Astrocyte of the cerebellum (primary cell): ENCODE measurements around the gene DHX40.
"Not testable (repeated sequence)": the region's sequence is repeated elsewhere in the genome, so short reads cannot be mapped to it uniquely, and the experiment has no call there.

Source experiments
- DNase-seq: peaks from one replicate; pipeline ENCODE4 v3.0.0-alpha.2; 2011; ENCODE audit warnings: low read depth
- H3K4me3 ChIP-seq: 2 replicates; pipeline ENCODE4 v1.5.1; 2011; ENCODE audit warnings: mild to moderate bottlenecking, low read depth, low read length, moderate library complexity
- CTCF ChIP-seq: IDR thresholded peaks from 2 replicates; pipeline ENCODE4 v1.5.1; 2012; ENCODE audit warnings: low read length, low read depth, moderate library complexity, mild to moderate bottlenecking; ENCODE audit errors: missing control alignments
- in situ Hi-C: cut with HindIII; loops from 2 replicates; pipeline ENCODE4 v1.10.0; 2017; ENCODE audit warnings: low sequenced_read_pairs

Gene DHX40

GRCh38 chr17:59558039-59558438 lies 7.4 kb upstream of the DHX40 start:
- no peak for TF ChIP-seq CTCF

GRCh38 chr17:59558953-59559352 lies 6.5 kb upstream of the DHX40 start:
- in situ Hi-C loops = no loop called here
- no peak overlapping the region for H3K4me3 ChIP-seq
- no peak for DNase-seq
- TF ChIP-seq CTCF = no peak

More at GRCh38 chr17:59558039-59558438, 7.4 kb upstream of the DHX40 start:
- H3K4me3 ChIP-seq = no peak overlapping the region
- no peak for DNase-seq
- in situ Hi-C loops = no loop called here

- DNase-seq = no peak
- peak; percentile 33 for TF ChIP-seq CTCF
- in situ Hi-C loops = no loop called here
- no peak overlapping the region for H3K4me3 ChIP-seq
Measured at GRCh38 chr17:59561042-59561441, 4.4 kb upstream of the DHX40 start.

- in situ Hi-C loops = no loop called here
- no peak for TF ChIP-seq CTCF
- DNase-seq = peak; percentile 60
- H3K4me3 ChIP-seq = peak overlapping the region; percentile 99
Measured at GRCh38 chr17:59565959-59566324, 532 bp downstream of the DHX40 start.

GRCh38 chr17:59569151-59569550 lies 3.7 kb downstream of the DHX40 start:
- DNase-seq, in situ Hi-C loops: not testable (repeated sequence)

GRCh38 chr17:59572301-59572924 lies 7.0 kb downstream of the DHX40 start:
- no peak for DNase-seq
- in situ Hi-C loops = no loop called here
- H3K4me3 ChIP-seq = no peak overlapping the region
- no peak for TF ChIP-seq CTCF

More at GRCh38 chr17:59569151-59569550, 3.7 kb downstream of the DHX40 start:
- H3K4me3 ChIP-seq = not testable (repeated sequence)

- H3K4me3 ChIP-seq, DNase-seq, in situ Hi-C loops: not testable (repeated sequence)
Measured at GRCh38 chr17:59584168-59584567, 18.8 kb downstream of the DHX40 start.

- no peak for TF ChIP-seq CTCF
- H3K4me3 ChIP-seq = no peak overlapping the region
- in situ Hi-C loops = no loop called here
- no peak for DNase-seq
Measured at GRCh38 chr17:59600169-59600568, 34.8 kb downstream of the DHX40 start.
